GM10266 (cell line): ENCODE data around the gene ANKRD40.

Experiments used
- DNase-seq: peaks from one replicate; pipeline ENCODE4 v3.0.0; 2012; ENCODE audit errors: extremely low spot score
- TF ChIP-seq, protein P1 (sequence below): IDR thresholded peaks from 2 replicates; pipeline ENCODE4 v1.5.1; 2012; ENCODE audit warnings: mild to moderate bottlenecking, low read depth; ENCODE audit not compliant: control insufficient read depth, insufficient read depth; ENCODE audit errors: missing control alignments

ANKRD40 gene

DNA sequence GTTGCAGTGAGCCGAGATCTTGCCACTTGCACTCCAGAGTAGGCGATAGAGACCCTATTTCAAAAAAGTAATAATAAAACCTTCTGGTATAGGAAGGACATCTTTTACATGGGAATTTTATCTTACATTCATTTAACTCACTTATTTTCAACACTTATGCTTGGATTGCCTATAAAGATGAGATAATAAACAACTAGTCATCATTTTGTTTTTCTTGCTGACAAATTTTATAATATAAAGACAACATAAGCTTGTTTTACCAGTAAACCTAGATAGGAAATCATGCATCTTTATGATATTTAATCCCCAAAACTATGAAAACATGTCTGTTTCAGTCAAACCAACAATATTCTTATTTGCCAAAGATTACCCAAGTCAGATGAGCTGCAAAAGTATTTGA lies 56.1 kb downstream of the ANKRD40 start:
- TF ChIP-seq, protein P1, sequence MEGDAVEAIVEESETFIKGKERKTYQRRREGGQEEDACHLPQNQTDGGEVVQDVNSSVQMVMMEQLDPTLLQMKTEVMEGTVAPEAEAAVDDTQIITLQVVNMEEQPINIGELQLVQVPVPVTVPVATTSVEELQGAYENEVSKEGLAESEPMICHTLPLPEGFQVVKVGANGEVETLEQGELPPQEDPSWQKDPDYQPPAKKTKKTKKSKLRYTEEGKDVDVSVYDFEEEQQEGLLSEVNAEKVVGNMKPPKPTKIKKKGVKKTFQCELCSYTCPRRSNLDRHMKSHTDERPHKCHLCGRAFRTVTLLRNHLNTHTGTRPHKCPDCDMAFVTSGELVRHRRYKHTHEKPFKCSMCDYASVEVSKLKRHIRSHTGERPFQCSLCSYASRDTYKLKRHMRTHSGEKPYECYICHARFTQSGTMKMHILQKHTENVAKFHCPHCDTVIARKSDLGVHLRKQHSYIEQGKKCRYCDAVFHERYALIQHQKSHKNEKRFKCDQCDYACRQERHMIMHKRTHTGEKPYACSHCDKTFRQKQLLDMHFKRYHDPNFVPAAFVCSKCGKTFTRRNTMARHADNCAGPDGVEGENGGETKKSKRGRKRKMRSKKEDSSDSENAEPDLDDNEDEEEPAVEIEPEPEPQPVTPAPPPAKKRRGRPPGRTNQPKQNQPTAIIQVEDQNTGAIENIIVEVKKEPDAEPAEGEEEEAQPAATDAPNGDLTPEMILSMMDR: no peak
- no peak for DNase-seq

GRCh38 chr17:50649042-50649908 lies 58.4 kb downstream of the ANKRD40 start:
- TF ChIP-seq, protein P1: no peak
- DNase-seq: no peak

GRCh38 chr17:50647187-50647586 lies 60.5 kb downstream of the ANKRD40 start:
- no peak for DNase-seq
- TF ChIP-seq, protein P1: no peak

DNA sequence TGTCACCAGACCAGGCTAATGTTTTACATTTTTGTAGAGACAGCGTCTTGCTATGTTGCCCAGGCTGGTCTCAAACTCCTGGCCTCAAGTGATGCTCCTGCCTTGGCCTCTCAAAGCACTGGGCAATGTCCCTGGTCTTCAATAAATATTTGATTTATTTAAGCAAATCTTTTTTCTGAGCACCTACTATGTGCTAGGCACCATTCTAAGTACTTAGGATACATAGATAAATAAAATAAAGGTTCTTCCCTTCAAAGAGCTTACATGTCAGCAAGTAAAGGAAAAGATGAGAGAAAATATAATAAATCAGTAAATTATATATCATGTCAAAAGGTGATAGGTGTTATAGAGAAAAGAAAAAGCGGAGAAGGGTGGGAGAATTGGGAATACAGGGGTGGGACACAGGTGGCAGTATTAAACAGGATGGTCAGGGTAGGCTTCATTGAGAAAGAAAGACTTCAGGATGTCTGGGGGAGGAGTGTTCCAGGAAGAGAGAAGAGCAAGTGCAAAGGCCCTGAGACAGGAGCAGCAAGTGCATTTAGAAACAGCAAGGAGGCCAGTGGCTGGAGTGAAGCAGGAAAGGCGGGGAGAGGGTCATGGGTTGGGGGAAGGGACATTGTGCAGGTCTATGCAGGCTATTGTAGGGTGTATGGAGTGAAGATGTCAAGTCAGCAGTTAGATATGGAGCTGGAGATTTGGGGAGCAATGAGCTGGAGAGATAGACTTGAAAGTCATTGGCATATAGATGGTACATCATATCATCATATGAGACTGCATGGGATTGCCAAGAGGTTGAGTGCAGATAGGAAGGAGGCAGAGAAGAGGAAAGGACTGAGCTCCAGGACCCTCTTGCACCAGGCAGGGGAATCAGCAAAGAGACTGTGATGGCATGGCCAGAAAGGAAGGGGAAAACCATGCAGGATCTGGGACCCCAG lies 61.7 kb downstream of the ANKRD40 start:
- no peak for DNase-seq
- TF ChIP-seq, protein P1: no peak
